ENCODE data around the gene WNT11. TPM values are rescaled to one million over a fixed set of nuclear protein-coding genes. Genes with fewer than 3 reads are reported as not detected.
A peak's percentile ranks its signal among the peaks of the same experiment; 100 is the strongest.

Gene WNT11
- total and polyA plus RNA-seq, 12 donors, result 5.1 to 12.0 (median 7.7) TPM

DNA sequence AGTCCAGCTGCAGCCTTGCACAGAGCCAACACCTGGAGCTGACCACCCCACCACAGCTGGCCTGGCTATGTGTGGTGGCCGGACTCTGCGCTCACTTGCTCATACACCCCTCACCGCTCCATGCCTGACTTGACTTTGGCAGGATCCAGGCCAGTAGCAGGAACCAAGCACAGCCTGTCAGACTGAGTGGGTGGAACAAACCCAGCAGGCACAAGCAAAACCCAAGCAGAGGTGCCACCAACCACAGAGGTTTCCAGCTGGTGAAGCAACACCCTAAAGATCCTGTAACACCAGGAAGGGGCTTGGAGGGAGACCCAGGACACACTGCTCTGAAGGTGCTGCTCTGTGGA is 44.9 kb upstream of the WNT11 start:
- H3K4me3 ChIP-seq, result no peak overlapping the region
- WGBS, 2 donors, result 93 to 98% methylated on average over 3 of the region's 3 CpGs
- H3K9me3 ChIP-seq, result peaks cover 0 to 9% (median 0%) of the 10 kb centered on the region in 11 donors
- ATAC-seq, result peak in 3 of 8 donors; percentile 32 to 53 (median 45)
- DNase-seq, result no peak
- peaks cover 0 to 15% (median 0%) of the 10 kb centered on the region in 9 donors for H3K4me1 ChIP-seq
- H3K36me3 ChIP-seq, result no peaks in the 10 kb centered on the region
- intact Hi-C loops (cut with DNase I), result no loop called here
- H3K27me3 ChIP-seq, result peaks cover 0 to 6% (median 0%) of the 10 kb centered on the region in 7 donors
- H3K27ac ChIP-seq, result no peak overlapping the region
- TF ChIP-seq, protein P1, sequence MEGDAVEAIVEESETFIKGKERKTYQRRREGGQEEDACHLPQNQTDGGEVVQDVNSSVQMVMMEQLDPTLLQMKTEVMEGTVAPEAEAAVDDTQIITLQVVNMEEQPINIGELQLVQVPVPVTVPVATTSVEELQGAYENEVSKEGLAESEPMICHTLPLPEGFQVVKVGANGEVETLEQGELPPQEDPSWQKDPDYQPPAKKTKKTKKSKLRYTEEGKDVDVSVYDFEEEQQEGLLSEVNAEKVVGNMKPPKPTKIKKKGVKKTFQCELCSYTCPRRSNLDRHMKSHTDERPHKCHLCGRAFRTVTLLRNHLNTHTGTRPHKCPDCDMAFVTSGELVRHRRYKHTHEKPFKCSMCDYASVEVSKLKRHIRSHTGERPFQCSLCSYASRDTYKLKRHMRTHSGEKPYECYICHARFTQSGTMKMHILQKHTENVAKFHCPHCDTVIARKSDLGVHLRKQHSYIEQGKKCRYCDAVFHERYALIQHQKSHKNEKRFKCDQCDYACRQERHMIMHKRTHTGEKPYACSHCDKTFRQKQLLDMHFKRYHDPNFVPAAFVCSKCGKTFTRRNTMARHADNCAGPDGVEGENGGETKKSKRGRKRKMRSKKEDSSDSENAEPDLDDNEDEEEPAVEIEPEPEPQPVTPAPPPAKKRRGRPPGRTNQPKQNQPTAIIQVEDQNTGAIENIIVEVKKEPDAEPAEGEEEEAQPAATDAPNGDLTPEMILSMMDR (IDR thresholded peaks at IDR 0.05), result no peak

DNA sequence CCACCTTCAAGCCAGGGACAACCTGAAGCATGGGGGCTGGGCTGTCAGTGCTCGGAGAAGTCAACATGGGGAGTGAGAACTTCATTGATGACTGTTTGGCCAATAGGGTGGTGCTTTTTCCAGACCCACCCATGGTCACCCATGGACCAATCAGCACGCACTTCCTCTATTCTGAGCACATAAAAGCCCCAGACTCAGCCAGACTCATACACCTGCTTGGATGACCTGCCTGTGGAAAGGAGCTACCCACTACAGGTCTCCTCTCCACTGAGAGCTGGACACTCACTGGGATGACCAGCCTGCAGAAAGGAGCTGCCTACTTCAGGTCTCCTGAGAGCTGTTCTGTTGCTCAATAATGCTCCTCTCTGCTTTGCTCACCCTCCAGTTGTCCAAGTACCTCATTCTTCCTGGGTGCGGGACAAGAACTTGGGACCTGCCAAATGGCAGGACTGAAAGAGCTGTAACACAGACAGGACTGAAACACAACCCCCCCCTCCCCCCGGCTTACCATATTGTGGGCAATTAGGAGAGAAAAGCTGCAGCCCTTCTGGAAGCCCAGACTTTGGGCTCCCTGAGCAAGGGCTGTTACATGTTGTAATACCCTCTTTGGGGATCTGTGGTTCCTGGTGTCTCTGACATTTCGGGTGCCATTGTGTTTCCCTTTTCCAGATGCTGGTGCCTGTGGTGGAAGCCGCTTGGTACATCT is 44.4 kb upstream of the WNT11 start:
- Histone ChIP-seq H3K9me3 (peaks cover 0 to 9% (median 0%) of the 10 kb centered on the region in 11 donors), H3K36me3 (no peaks in the 10 kb centered on the region), H3K4me3 (no peak overlapping the region), H3K27me3 (peaks cover 0 to 6% (median 0%) of the 10 kb centered on the region in 7 donors), H3K27ac (no peak overlapping the region), H3K4me1 (peaks cover 0 to 15% (median 0%) of the 10 kb centered on the region in 9 donors)
- no peak for DNase-seq
- peak in 1 of 8 donors; percentile 8 for ATAC-seq
- WGBS, 2 donors, result 89 to 91% methylated on average over 6 of the region's 6 CpGs
- TF ChIP-seq, protein P1 (IDR thresholded peaks at IDR 0.05), result no peak
- intact Hi-C loops (cut with DNase I), result no loop called here

DNA sequence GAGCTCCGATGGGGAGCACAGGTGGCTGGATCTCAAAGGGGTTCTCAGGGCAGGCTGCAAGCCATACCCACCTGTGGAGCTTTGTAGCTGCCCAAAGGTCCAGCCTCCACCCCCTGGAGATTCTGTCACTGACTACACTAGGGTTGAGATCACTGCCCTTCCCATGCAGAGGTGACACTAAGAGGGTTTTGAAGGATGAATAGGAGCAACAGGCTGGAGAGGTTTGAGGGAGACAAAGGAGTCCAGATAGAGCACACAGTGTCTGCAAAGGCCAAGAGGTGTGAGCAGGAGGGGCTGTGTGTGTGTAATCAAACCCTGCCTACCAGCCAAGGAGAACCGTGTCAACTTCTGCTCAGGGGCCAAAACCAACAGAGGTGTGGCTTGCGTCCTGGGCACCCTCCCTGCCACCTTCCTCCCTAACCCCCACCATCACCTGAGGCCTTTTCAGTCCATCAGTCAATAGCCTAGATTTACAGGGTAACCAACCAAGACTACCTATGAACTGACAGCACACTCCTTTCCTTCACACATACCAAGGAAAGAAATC is 43.0 kb upstream of the WNT11 start:
- intact Hi-C loops (cut with DNase I), result no loop called here
- WGBS, 2 donors, result 81 to 93% methylated on average over 3 of the region's 3 CpGs
- no peak for ATAC-seq
- TF ChIP-seq, protein P1 (IDR thresholded peaks at IDR 0.05), result no peak
- H3K36me3 ChIP-seq, result no peaks in the 10 kb centered on the region
- H3K4me3 ChIP-seq, result no peak overlapping the region
- peaks cover 0 to 15% (median 0%) of the 10 kb centered on the region in 9 donors for H3K4me1 ChIP-seq
- DNase-seq, result no peak
- H3K9me3 ChIP-seq, result peaks cover 0 to 9% (median 0%) of the 10 kb centered on the region in 11 donors
- H3K27ac ChIP-seq, result no peak overlapping the region
- H3K27me3 ChIP-seq, result peaks cover 0 to 3% (median 0%) of the 10 kb centered on the region in 7 donors

DNA sequence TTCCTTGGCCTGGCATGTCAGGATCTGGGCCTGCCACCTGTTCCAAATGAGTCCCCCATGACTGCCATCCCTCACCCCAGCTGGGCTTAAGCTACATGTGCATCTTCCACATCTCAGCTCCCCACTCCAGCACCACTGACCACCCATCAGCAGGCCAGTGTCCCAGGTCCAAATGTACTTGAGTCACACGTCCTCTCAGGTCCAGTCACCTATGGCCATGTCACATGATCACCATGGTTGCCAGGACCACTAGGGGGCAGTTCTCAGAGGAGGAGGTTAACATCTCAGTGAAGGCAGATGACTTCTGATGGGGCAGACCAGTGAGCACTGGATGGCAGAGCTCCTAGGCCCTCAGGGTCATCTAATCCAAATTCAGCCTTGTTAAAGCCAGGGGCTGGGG is 41.9 kb upstream of the WNT11 start:
- Histone ChIP-seq H3K9me3 (peaks cover 0 to 9% (median 0%) of the 10 kb centered on the region in 11 donors), H3K27ac (no peak overlapping the region), H3K36me3 (no peaks in the 10 kb centered on the region), H3K4me3 (no peak overlapping the region), H3K4me1 (peaks cover 0 to 15% (median 0%) of the 10 kb centered on the region in 9 donors), H3K27me3 (peaks cover 0 to 4% (median 0%) of the 10 kb centered on the region in 7 donors)
- no peak for ATAC-seq
- 35 to 64% methylated on average over 1 of the region's 1 CpG for WGBS, 2 donors
- intact Hi-C loops (cut with DNase I), result no loop called here
- no peak for DNase-seq
- TF ChIP-seq, protein P1 (IDR thresholded peaks at IDR 0.05), result peak in 4 of 9 donors; percentile 10 to 21 (median 14)
